Measurements from ENCODE around the gene HSD17B1.

- TF ChIP-seq EP300 (IDR thresholded peaks at IDR 0.05; ENCODE audit: low read depth in 2 of 2, low read length in 2 of 2), result no peak
- TF ChIP-seq EP300 (CRISPR knock-in tag; IDR thresholded peaks at IDR 0.05; ENCODE audit: borderline replicate concordance), result no peak
- TF ChIP-seq ZNF432 (CRISPR knock-in tag; IDR thresholded peaks at IDR 0.05; ENCODE audit: borderline replicate concordance), result no peak
- TF ChIP-seq CTCF (CRISPR knock-in tag; IDR thresholded peaks at IDR 0.05), result no peak
- no peak for TF ChIP-seq CBFB (CRISPR knock-in tag; IDR thresholded peaks at IDR 0.05)
- TF ChIP-seq ZFP41 (CRISPR knock-in tag; IDR thresholded peaks at IDR 0.05; ENCODE audit: borderline replicate concordance), result no peak
- no peak for TF ChIP-seq JUNB (CRISPR knock-in tag; IDR thresholded peaks at IDR 0.05; ENCODE audit: borderline replicate concordance)
- TF ChIP-seq HNRNPH1 (optimal IDR thresholded peaks at IDR 0.05; ENCODE audit: low read depth, low read length), result no peak
- no peak for TF ChIP-seq ESRRA (CRISPR knock-in tag; IDR thresholded peaks at IDR 0.05; ENCODE audit: low read depth)
- TF ChIP-seq, protein P1, sequence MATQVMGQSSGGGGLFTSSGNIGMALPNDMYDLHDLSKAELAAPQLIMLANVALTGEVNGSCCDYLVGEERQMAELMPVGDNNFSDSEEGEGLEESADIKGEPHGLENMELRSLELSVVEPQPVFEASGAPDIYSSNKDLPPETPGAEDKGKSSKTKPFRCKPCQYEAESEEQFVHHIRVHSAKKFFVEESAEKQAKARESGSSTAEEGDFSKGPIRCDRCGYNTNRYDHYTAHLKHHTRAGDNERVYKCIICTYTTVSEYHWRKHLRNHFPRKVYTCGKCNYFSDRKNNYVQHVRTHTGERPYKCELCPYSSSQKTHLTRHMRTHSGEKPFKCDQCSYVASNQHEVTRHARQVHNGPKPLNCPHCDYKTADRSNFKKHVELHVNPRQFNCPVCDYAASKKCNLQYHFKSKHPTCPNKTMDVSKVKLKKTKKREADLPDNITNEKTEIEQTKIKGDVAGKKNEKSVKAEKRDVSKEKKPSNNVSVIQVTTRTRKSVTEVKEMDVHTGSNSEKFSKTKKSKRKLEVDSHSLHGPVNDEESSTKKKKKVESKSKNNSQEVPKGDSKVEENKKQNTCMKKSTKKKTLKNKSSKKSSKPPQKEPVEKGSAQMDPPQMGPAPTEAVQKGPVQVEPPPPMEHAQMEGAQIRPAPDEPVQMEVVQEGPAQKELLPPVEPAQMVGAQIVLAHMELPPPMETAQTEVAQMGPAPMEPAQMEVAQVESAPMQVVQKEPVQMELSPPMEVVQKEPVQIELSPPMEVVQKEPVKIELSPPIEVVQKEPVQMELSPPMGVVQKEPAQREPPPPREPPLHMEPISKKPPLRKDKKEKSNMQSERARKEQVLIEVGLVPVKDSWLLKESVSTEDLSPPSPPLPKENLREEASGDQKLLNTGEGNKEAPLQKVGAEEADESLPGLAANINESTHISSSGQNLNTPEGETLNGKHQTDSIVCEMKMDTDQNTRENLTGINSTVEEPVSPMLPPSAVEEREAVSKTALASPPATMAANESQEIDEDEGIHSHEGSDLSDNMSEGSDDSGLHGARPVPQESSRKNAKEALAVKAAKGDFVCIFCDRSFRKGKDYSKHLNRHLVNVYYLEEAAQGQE (IDR thresholded peaks at IDR 0.05; ENCODE audit: borderline replicate concordance in 1 of 2, low read depth in 1 of 2, low read length in 2 of 2), result no peak
- TF ChIP-seq NRL (CRISPR knock-in tag; IDR thresholded peaks at IDR 0.05; ENCODE audit: borderline replicate concordance), result no peak
- no peak for TF ChIP-seq AKNA (CRISPR knock-in tag; IDR thresholded peaks at IDR 0.05; ENCODE audit: borderline replicate concordance)
- TF ChIP-seq YY1 (IDR thresholded peaks at IDR 0.05; ENCODE audit: insufficient read depth, insufficient replicate concordance, low read depth, low read length), result no peak
- TF ChIP-seq, protein P2, sequence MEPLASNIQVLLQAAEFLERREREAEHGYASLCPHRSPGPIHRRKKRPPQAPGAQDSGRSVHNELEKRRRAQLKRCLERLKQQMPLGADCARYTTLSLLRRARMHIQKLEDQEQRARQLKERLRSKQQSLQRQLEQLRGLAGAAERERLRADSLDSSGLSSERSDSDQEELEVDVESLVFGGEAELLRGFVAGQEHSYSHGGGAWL (CRISPR knock-in tag; IDR thresholded peaks at IDR 0.05), result no peak
- TF ChIP-seq JUN (CRISPR knock-in tag; IDR thresholded peaks at IDR 0.05), result no peak
Observed at GRCh38 chr17:42507671-42508070, 45.1 kb upstream of the HSD17B1 start.
